GM18502 (cell line): Measurements from ENCODE around the gene ZNF567.
"Not testable (repeated sequence)": the region's sequence is repeated elsewhere in the genome, so short reads cannot be mapped to it uniquely, and the experiment has no call there.

Experiments
- ATAC-seq: cut with Tn5 transposase; IDR thresholded peaks from one replicate; pipeline ENCODE4 v1.9.1; 2021; ENCODE audit warnings: mild to moderate bottlenecking; ENCODE audit not compliant: unreplicated experiment, poor library complexity

Gene ZNF567

DNA sequence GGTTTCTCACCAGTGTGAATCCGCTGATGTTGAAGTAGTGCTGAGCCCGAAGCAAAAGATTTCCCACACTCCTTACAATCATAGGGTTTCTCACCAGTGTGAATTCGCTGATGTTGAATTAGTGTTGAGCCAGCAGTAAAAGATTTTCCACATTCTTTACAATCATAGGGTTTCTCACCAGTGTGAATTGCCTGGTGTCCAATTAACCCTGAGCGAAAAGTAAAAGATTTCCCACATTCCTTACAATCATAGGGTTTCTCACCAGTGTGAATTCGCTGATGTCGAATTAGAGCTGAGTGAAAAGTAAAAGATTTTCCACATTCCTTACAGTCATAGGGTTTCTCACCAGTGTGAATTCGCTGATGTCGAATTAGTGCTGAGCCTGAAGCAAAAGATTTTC, 62.2 kb downstream of the ZNF567 start:
- ATAC-seq, result not testable (repeated sequence)

DNA sequence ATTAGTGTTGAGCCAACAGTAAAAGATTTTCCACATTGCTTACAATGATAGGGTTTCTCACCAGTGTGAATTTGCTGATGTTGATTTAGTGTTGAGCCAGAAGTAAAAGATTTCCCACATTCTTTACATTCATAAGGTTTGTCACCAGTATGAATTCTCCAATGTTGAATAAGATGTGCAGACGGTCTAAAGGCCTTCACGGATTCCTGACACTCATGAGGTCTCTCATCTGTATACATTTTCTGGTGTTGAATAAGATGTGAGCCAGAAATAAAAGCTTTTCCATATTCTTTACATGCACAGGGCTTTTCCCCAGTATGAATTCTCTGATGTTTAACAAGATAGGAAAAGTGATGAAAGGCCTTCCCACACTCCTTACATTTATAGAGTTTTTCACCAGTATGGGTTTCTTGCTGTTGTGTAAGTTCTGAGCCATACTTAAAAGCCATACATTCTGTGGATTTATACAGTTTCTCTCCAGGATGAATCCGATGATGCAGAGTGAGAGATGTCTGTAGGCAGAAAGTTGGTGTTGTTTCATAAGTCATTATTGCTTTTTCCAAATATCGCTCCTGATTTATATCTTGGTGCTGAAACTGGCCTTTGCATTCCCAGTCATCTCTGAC, 62.8 kb downstream of the ZNF567 start:
- ATAC-seq, result no peak
